A549 treated with dexamethasone at 1 μM for 4 hours (cell line): ENCODE data around the gene INTS11. TPM values are rescaled to one million over a fixed set of nuclear protein-coding genes. Genes with fewer than 3 reads are reported as not detected.

Experiments used
- total RNA-seq: library from RNA; stranded (reverse); fragments of 200-300 nt; extraction: Qiagen RNA extraction; gene quantifications from 5 replicates; pipeline ENCODE4 v1.2.3, GENCODE V29; 2022

INTS11 gene
- 45.7 to 59.9 TPM (median 58.4 TPM) in 5 replicates for total RNA-seq

DNA sequence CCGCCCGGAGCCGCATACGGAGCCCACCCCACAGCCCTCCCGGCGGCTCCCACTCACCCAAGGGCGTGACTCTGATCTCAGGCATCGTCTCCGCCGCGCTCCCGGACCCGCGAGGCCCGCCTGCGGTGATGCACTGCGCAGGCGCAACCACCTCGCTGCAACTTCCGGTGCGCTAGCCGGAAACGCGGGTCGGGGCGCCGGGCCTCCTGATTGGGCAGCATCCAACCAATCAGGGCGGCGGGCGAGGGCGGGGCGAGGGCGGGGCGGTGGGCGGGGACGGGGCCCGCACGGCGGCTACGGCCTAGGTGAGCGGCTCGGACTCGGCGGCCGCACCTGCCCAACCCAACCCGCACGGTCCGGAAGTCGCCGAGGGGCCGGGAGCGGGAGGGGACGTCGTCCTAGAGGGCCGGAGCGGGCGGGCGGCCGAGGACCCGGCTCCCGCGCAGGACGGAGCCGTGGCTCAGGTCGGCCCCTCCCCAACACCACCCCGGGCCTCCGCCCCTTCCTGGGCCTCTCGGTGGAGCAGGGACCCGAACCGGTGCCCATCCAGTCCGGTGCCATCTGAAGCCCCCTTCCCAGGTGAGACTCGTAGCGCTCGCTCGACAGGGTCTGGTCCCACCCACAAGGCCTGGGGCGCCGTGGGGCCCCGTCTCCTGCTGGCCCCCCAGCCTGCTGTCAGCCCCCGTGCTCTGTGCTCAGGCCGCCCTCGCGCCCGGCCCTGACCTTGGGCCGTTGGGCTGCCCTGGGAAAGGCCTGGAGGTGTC is at the start of gene INTS11, which contains the start of gene CPTP:
Gene INTS11 (minus strand): TSS at position 137 of the 764 bp plus-strand sequence. CDS start 52 bp downstream, at position 85.
Gene CPTP (plus strand): TSS at position 279 of the 764 bp plus-strand sequence. CDS start 2,109 bp downstream, outside the sequence.

DNA sequence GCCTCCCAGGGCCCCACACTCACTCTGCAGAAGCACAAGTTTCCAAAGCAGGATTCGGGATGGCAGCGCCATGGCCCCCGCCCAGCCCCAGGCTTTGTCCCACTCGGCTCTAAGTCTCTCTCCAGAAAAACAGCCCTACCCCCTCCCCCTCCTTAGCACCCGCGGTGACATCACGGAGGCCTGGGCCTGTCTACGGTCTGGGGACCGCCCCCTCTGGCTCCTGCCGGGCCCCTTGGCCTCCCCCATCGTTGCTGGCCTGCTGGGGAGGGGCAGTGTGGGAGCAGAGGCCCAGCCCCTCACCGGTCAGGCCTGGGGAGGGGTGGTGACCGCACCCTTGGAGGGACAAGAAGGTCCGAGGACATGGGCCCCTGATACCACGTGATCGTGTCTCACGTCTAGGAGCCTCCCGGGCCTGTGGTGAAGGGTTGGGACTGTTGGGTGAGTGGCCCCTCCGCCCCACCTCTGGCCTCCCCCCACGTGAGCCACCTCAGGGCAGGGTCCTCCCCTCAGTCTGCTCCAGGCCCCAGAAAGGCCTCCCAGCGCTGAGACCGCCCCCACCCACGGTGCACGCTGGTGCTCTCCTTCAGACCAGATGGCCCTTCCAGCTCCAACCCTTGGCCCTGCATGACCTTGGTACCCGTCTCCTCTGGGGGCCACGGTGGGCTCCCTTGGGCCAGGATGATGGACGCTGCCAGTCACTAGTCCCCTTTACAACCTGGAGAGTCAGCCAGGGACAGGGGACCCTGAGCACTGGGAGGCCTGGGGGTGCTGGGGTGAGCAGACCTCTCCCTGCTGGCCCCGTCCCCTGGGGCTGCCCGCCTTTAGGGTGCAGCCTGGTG is 34.2 kb upstream of the INTS11 start, which contains the start of gene MXRA8:
Gene MXRA8 (minus strand): TSS at position 123 of the 839 bp plus-strand sequence. CDS start 51 bp downstream, at position 72.

DNA sequence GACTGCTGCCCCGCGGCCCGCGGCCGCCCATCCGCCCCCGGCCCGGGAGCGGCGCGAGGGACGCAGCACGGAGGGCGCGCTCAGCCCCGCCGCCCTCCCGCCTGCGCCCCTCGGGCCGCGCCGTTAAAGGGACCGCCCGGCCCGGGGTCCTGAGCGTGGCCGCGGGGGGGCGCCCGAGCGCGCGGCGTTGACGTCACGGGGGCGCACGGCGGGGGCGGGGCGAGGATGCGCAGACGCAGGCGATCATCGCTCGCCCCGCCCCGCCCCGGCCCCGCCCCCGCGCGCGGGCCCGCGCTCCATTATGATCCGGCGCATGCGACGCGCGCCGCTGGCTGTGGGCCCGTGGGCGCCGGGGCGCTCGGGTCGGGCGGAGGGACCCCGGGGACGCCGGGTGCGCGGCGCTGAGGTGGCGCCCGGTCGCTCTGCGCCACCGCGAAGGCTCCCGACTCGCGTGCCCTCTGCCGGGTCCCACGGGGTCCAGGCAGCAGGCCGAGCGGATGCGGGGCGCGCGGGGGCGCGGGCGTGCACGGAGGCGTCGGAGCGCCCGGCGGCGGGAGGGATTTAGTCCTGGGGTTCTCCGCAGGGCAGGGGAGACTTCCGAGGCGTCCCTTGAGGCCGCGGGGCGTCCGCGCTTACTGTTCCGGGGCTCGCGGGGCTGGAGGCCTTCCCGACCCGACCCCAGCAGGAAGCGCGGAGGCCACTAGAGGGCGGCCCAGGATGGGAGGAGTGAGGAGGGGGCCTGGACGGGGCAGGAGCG is 25.0 kb upstream of the INTS11 start, which contains the start of gene DVL1:
Gene DVL1 (minus strand): TSS at position 163 of the 757 bp plus-strand sequence. CDS start 353 bp downstream, outside the sequence.

GRCh38 chr1:1331068-1331965 is 6.9 kb upstream of the INTS11 start, which contains the start of gene TAS1R3:
TAS1R3 (plus strand) TSS chr1:1331280; CDS start chr1:1331346, 66 bp downstream.

GRCh38 chr1:1307923-1308755 is 16.3 kb downstream of the INTS11 start, which contains the start of the genes ACAP3 and PUSL1:
ACAP3 (minus strand) TSS chr1:1307930; CDS start chr1:1307815, 115 bp downstream.
PUSL1 (plus strand) TSS chr1:1308597; CDS start chr1:1308644, 47 bp downstream.

GRCh38 chr1:1273512-1274298 is 50.8 kb downstream of the INTS11 start, which contains the start of gene UBE2J2:
UBE2J2 (minus strand) TSS chr1:1273854; CDS start chr1:1267992, 5,862 bp downstream.

Other genes with a start within 250 kb of the INTS11 start
- gene C1orf159, start 208.6 kb downstream of the INTS11 start, total RNA-seq: 8.5 to 13.5 TPM (median 12.3 TPM) in 5 replicates
- gene TTLL10, start 150.8 kb downstream of the INTS11 start, total RNA-seq: 0.03 TPM in 1 of 5 replicates, not detected in the others
- 0.07 TPM in 1 of 5 replicates, not detected in the others for gene TNFRSF18, start 118.1 kb downstream of the INTS11 start, total RNA-seq
- 0.06 to 0.15 TPM (median 0.10 TPM) in 4 of 5 replicates, not detected in the other for gene TNFRSF4, start 110.5 kb downstream of the INTS11 start, total RNA-seq
- gene SDF4, start 92.7 kb downstream of the INTS11 start, total RNA-seq: 92.5 to 135 TPM (median 132 TPM) in 5 replicates
- 10.7 to 17.9 TPM (median 16.5 TPM) in 5 replicates for gene B3GALT6, start 92.4 kb downstream of the INTS11 start, total RNA-seq
- gene C1QTNF12, start 77.9 kb downstream of the INTS11 start, total RNA-seq: 0.70 to 2.4 TPM (median 1.5 TPM) in 5 replicates
- gene UBE2J2, start 50.8 kb downstream of the INTS11 start, total RNA-seq: 37.3 to 49.1 TPM (median 46.4 TPM) in 5 replicates
- gene SCNN1D, start 44.2 kb downstream of the INTS11 start, total RNA-seq: 0.89 to 1.4 TPM (median 1.1 TPM) in 5 replicates
- gene ACAP3, start 16.7 kb downstream of the INTS11 start, total RNA-seq: 5.8 to 17.5 TPM (median 13.1 TPM) in 5 replicates
- 12.1 to 23.7 TPM (median 21.1 TPM) in 5 replicates for gene PUSL1, start 16.1 kb downstream of the INTS11 start, total RNA-seq
- 16.0 to 25.5 TPM (median 24.1 TPM) in 5 replicates for gene CPTP, start 142 bp upstream of the INTS11 start, total RNA-seq
- 0.12 to 0.21 TPM (median 0.17 TPM) in 5 replicates for gene TAS1R3, start 6.6 kb upstream of the INTS11 start, total RNA-seq
- 35.7 to 69.6 TPM (median 67.1 TPM) in 5 replicates for gene DVL1, start 24.8 kb upstream of the INTS11 start, total RNA-seq
- gene MXRA8, start 33.9 kb upstream of the INTS11 start, total RNA-seq: 0.07 to 0.29 TPM (median 0.12 TPM) in 4 of 5 replicates, not detected in the other
- 116 to 165 TPM (median 153 TPM) in 5 replicates for gene AURKAIP1, start 50.5 kb upstream of the INTS11 start, total RNA-seq
- 29.8 to 55.4 TPM (median 47.5 TPM) in 5 replicates for gene CCNL2, start 74.7 kb upstream of the INTS11 start, total RNA-seq
- gene MRPL20, start 82.6 kb upstream of the INTS11 start, total RNA-seq: 122 to 160 TPM (median 123 TPM) in 5 replicates
- gene ANKRD65, start 96.6 kb upstream of the INTS11 start, total RNA-seq: 0.05 TPM in 1 of 5 replicates, not detected in the others
- gene VWA1, start 111.0 kb upstream of the INTS11 start, total RNA-seq: 4.2 to 13.3 TPM (median 12.5 TPM) in 5 replicates
- not detected in 5 replicates for gene ATAD3C, start 125.0 kb upstream of the INTS11 start, total RNA-seq
- gene ATAD3B, start 147.1 kb upstream of the INTS11 start, total RNA-seq: 1.7 to 3.2 TPM (median 2.8 TPM) in 5 replicates
- 25.4 to 40.1 TPM (median 36.8 TPM) in 5 replicates for gene ATAD3A, start 187.5 kb upstream of the INTS11 start, total RNA-seq
- gene TMEM240, start 216.0 kb upstream of the INTS11 start, total RNA-seq: 0.20 to 0.52 TPM (median 0.37 TPM) in 5 replicates